ENCODE measurements around the gene MYCBPAP.

DNA sequence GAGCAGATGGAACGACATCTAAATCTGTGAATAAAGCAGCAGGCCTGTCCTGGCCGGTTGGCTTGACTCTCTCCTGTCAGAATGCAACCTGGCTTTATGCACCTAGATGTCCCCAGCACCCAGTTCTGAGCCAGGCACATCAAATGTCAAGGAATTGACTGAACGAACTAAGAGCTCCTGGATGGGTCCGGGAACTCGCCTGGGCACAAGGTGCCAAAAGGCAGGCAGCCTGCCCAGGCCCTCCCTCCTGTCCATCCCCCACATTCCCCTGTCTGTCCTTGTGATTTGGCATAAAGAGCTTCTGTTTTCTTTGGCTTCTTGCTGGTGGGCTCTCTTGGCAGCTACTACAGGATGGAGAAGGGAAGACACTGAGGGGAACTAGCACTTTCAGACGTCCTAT, 33.7 kb upstream of the MYCBPAP start:
- TF ChIP-seq, protein P1, sequence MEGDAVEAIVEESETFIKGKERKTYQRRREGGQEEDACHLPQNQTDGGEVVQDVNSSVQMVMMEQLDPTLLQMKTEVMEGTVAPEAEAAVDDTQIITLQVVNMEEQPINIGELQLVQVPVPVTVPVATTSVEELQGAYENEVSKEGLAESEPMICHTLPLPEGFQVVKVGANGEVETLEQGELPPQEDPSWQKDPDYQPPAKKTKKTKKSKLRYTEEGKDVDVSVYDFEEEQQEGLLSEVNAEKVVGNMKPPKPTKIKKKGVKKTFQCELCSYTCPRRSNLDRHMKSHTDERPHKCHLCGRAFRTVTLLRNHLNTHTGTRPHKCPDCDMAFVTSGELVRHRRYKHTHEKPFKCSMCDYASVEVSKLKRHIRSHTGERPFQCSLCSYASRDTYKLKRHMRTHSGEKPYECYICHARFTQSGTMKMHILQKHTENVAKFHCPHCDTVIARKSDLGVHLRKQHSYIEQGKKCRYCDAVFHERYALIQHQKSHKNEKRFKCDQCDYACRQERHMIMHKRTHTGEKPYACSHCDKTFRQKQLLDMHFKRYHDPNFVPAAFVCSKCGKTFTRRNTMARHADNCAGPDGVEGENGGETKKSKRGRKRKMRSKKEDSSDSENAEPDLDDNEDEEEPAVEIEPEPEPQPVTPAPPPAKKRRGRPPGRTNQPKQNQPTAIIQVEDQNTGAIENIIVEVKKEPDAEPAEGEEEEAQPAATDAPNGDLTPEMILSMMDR (IDR thresholded peaks at IDR 0.05) = no peak
- no peak for TF ChIP-seq POLR2A (IDR thresholded peaks at IDR 0.05)

Data from lower leg skin (tissue), 3 donors.